ENCODE measurements around the gene DNAJC1.

DNAJC1 gene

GRCh38 chr10:21926358-21926925, 77.1 kb downstream of the DNAJC1 start:
- DNase-seq = no peak
- in situ Hi-C loops (cut with HindIII; ENCODE audit: low pct_ligation_motif_present, low sequenced_read_pairs) = loop anchor here (25.0 kb wide), 1 partner anchor 414 kb away; no protein-coding TSS in a partner anchor
- H3K27ac ChIP-seq = peak overlapping the region; percentile 85
- no peak overlapping the region for H3K4me3 ChIP-seq (ENCODE audit: low read depth, low read length)
- H3K36me3 ChIP-seq (replicated peaks) = no peaks in the 10 kb centered on the region
- H3K27me3 ChIP-seq (replicated peaks) = no peaks in the 10 kb centered on the region
- no peak for TF ChIP-seq CTCF (IDR thresholded peaks at IDR 0.05; ENCODE audit: low read depth, low read length, missing control alignments)

- TF ChIP-seq CTCF (IDR thresholded peaks at IDR 0.05; ENCODE audit: low read depth, low read length, missing control alignments) = no peak
- no peak for DNase-seq
- in situ Hi-C loops (cut with HindIII; ENCODE audit: low pct_ligation_motif_present, low sequenced_read_pairs) = loop anchor here (25.0 kb wide), 1 partner anchor 414 kb away; no protein-coding TSS in a partner anchor
- no peaks in the 10 kb centered on the region for H3K36me3 ChIP-seq (replicated peaks)
- no peak overlapping the region for H3K27ac ChIP-seq
- no peak overlapping the region for H3K4me3 ChIP-seq (ENCODE audit: low read depth, low read length)
- no peaks in the 10 kb centered on the region for H3K27me3 ChIP-seq (replicated peaks)
These were observed 77.7 kb downstream of the DNAJC1 start for GRCh38 chr10:21925851-21926250.

GRCh38 chr10:21924511-21924910, 79.0 kb downstream of the DNAJC1 start:
- no peak for DNase-seq
- Histone ChIP-seq H3K27ac (no peak overlapping the region), H3K27me3 (replicated peaks) (no peaks in the 10 kb centered on the region), H3K36me3 (replicated peaks) (no peaks in the 10 kb centered on the region), H3K4me3 (ENCODE audit: low read depth, low read length) (no peak overlapping the region)
- in situ Hi-C loops (cut with HindIII; ENCODE audit: low pct_ligation_motif_present, low sequenced_read_pairs) = no loop called here
- no peak for TF ChIP-seq CTCF (IDR thresholded peaks at IDR 0.05; ENCODE audit: low read depth, low read length, missing control alignments)

GRCh38 chr10:21920633-21921032, 82.9 kb downstream of the DNAJC1 start:
- H3K27ac ChIP-seq = no peak overlapping the region
- in situ Hi-C loops (cut with HindIII; ENCODE audit: low pct_ligation_motif_present, low sequenced_read_pairs) = no loop called here
- H3K36me3 ChIP-seq (replicated peaks) = no peaks in the 10 kb centered on the region
- TF ChIP-seq CTCF (IDR thresholded peaks at IDR 0.05; ENCODE audit: low read depth, low read length, missing control alignments) = no peak
- no peak for DNase-seq
- H3K4me3 ChIP-seq (ENCODE audit: low read depth, low read length) = no peak overlapping the region
- H3K27me3 ChIP-seq (replicated peaks) = no peaks in the 10 kb centered on the region

GRCh38 chr10:21919906-21920305, 83.6 kb downstream of the DNAJC1 start:
- Histone ChIP-seq H3K36me3 (replicated peaks) (no peaks in the 10 kb centered on the region), H3K4me3 (ENCODE audit: low read depth, low read length) (no peak overlapping the region), H3K27me3 (replicated peaks) (no peaks in the 10 kb centered on the region), H3K27ac (no peak overlapping the region)
- in situ Hi-C loops (cut with HindIII; ENCODE audit: low pct_ligation_motif_present, low sequenced_read_pairs) = no loop called here
- TF ChIP-seq CTCF (IDR thresholded peaks at IDR 0.05; ENCODE audit: low read depth, low read length, missing control alignments) = no peak
- DNase-seq = no peak

GRCh38 chr10:21919117-21919516, 84.4 kb downstream of the DNAJC1 start:
- no peak for TF ChIP-seq CTCF (IDR thresholded peaks at IDR 0.05; ENCODE audit: low read depth, low read length, missing control alignments)
- Histone ChIP-seq H3K36me3 (replicated peaks) (no peaks in the 10 kb centered on the region), H3K27ac (no peak overlapping the region), H3K27me3 (replicated peaks) (no peaks in the 10 kb centered on the region), H3K4me3 (ENCODE audit: low read depth, low read length) (no peak overlapping the region)
- in situ Hi-C loops (cut with HindIII; ENCODE audit: low pct_ligation_motif_present, low sequenced_read_pairs) = no loop called here
- no peak for DNase-seq

Measured in brain microvascular endothelial cell (primary cell).